Stimulated activated CD8-positive, alpha-beta memory T cell treated with anti-CD3 and anti-CD28 coated beads, Interleukin-4, amount 100 ng/mL, for 4 hours (primary cell): Measurements from ENCODE around the gene MT1A.

Experiments
- DNase-seq, 2 donors: peaks; one replicate each; pipeline ENCODE4 v3.0.0-alpha.2; 2020; ENCODE audit warnings: low read depth in 2 of 2, low spot score in 1 of 2

MT1A gene

GRCh38 chr16:56637814-56638750 is at the start of gene MT1A:
Gene MT1A (plus strand): TSS chr16:56638666. CDS start chr16:56638739, 73 bp downstream.
- no peak for DNase-seq

DNA sequence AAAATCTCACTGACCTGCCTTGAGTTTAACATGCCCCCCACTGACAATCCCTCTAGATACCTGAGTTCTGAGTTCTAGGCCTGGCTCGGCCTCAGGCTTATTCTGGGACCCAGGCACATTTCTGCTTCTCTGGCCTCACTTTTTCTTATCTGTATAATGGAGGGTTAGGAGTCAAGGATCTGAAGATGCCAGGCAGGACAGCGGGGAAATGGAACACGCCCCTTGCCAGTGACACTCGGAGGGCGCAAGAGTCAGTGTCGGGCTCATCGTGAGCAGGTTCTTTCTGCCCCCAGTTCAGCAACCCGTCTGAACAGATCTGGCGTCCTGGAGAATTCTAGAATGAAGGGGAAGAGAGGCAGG is 49.7 kb upstream of the MT1A start:
- DNase-seq = no peak

DNA sequence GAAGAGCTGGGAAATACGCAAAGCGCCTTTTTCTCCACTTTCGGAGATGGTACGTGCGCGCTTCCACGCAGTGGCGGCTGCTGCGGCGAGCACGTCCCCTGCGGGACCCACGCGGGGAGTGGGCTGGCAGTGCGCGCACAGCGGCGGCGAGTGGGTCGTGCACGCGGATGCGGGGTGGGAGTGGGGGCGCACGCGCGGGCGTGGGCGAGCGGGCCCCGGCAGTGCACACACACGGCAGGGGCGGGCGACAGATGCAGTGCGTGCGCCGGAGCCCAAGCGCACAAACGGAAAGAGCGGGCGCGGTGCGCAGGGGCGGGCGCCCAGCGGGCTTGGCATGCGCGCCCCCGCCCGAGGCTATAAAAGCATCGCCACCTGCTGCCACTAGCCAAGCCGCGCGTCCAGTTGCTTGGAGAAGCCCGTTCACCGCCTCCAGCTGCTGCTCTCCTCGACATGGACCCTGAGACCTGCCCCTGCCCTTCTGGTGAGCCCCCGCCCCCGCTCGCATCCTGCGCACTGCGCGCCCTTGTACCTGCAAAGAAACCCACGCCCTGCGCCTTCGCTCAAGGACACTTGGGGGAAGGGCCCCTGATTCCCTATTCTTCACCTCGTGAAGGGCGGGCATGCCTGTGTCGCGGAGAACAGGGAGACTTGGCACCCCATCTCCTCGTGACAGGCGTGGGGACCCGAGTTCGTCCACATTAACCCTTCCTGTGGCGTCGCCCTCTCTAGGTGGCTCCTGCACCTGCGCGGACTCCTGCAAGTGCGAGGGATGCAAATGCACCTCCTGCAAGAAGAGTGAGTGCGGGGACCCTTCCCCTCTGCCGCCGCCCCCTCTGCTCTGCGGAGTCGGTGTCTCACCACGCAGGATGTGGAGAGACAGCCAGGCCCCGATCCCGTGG is 49.1 kb upstream of the MT1A start, which contains the start of gene MT3:
Gene MT3, plus strand, starts transcription at position 388 of the 899 bp plus-strand sequence. Its CDS starts 63 bp downstream, at position 451.
- no peak for DNase-seq

GRCh38 chr16:56591377-56592060 is 46.9 kb upstream of the MT1A start:
- DNase-seq = no peak

DNA sequence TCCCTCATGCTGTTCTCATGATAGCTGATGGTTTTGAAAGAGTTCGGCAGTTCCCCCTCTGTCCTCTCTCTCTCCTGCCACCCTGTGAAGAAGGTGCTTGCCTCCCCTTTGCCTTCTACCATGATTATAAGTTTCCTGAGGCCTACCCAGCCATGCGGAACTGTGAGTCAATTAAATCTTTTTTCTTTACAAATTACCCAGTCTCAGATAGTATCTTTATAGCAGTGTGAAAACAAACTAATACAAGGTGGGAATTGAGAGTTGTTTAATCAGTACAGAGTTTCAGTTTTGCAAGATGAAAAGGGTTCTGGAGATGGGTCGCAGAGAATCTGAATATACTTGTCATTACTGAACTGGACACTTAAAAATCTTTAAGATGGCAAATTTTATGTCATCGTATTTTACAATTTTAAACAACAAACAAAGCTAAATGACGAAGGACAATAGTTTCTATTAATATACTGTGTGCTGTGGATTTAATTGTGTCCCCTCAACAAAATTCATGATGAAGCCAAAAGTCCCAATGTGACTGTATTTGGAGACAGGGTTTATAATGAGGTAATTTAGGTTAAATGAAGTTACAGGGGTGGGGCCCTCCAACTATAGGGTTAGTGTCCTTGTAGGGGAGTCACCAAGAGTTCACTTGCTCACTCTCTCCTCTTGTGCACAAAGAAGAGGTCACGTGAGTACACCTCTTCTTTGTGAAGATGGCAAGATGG is 44.7 kb upstream of the MT1A start:
- DNase-seq = no peak

- DNase-seq = no peak
Observed at GRCh38 chr16:56594292-56594619, 44.2 kb upstream of the MT1A start.

- no peak for DNase-seq
Observed at GRCh38 chr16:56600398-56600999, 38.0 kb upstream of the MT1A start.

- no peak for DNase-seq
Observed at GRCh38 chr16:56601325-56601724, 37.1 kb upstream of the MT1A start.

GRCh38 chr16:56603589-56603988 is 34.9 kb upstream of the MT1A start:
- DNase-seq = no peak

DNA sequence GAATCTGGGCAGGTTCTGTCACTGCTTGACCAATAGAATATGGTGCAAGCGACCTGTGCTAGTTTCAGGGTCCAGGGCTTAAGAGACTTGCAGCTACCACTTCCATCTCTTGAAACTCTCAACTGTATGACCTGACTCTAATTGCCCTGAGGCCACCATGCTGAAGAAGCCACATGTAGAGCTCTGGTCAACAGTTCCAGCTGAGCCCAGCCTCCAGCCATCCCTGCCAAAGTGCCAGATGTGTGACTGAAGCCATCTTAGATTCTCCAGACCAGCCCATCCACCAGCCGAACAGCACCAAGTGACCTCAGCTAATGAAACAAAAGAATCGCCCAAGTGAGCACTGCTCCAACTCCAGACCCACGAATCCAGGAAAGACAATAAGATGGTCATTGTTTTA is 33.5 kb upstream of the MT1A start:
- DNase-seq = no peak

DNA sequence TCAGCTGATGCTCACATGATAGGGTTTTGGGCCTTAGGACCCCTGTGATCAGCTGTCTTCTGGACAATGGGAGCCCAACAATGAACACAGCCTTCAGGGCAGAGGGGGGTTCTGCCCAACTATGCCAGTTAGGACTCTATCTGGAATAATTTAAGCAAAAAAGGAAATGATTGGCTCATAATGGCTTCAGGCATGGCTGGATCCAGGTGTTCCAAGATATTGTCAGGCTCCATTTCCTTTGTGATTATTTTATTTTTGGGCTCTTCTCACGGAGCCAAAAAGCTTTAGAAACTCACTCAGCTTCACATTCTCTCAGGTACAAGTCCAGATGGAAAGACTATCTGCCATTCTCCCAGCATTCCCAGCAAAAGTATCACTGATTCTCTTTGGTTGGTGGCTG is 33.0 kb upstream of the MT1A start:
- DNase-seq = no peak

DNA sequence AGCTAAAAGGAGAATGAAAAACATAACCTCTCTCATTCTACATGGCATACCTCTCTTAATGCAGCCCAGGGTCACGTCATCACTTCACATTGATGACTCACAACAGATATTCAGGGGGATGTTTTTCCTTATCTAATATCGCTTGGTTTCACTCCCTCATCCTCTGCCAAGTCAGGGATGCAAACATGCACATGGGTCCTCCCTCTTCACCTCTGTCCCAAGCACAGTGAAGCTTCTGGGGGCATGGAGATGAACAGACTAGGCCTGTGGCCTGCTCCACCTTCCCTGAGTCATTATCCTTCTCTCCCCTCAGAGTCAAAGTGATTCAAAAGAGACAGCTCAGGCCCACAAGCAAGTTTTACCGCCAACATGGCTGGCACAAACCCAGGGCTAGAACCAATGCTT is 32.4 kb upstream of the MT1A start:
- no peak for DNase-seq

DNA sequence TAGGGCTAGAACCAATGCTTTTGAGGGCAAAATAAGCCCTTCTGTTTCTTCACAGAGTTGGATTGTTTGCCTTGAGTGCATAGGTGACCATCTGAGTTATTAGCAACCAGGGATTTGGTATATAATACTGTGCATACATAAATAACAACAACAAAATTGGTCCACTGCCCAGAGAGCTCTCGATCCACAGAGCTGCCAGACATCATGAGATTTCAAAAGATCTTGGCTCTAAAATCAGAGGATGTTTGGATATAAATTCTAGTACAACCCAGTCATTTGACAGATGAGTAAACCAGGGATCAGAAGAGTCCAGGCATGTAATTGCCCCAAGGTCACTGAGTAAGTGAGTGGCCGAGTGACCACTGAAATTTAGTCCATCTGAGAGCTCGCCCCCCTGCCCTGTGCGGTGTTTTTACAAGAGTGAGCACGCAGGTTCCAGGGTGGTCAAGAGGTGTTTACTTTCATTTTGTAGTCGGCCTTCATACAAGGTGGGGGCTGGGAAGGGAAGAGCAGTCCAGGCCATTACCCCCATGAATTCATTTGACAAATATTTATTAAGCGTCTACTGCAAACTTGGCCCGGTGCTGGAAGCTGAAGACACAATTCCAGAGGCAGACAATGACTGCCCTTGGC is 31.9 kb upstream of the MT1A start:
- no peak for DNase-seq

GRCh38 chr16:56607109-56607618 is 31.3 kb upstream of the MT1A start:
- no peak for DNase-seq

- DNase-seq = no peak
Observed at GRCh38 chr16:56607675-56608042, 30.8 kb upstream of the MT1A start.

DNA sequence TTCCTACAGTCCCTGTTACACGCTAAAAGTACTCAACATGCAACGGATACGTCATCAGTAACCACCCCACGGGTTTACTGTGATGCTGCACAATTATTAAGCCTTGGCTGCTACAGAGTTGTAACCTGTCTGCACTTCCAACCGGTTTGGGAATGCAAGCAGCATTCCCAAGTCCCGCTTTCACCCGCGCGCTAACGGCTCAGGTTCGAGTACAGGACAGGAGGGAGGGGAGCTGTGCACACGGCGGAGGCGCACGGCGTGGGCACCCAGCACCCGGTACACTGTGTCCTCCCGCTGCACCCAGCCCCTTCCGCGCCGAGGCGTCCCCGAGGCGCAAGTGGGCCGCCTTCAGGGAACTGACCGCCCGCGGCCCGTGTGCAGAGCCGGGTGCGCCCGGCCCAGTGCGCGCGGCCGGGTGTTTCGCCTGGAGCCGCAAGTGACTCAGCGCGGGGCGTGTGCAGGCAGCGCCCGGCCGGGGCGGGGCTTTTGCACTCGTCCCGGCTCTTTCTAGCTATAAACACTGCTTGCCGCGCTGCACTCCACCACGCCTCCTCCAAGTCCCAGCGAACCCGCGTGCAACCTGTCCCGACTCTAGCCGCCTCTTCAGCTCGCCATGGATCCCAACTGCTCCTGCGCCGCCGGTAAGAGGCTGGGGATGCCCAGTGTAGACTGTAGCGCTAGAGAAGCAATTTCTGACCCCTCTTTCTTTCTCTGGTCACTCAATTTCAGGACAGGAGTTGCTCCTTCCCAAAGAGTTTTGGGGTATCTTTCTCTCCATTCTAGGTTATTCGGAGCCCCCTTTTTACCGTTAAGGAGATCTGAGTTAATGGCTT is 30.2 kb upstream of the MT1A start, which contains the start of gene MT2A:
Gene MT2A, plus strand, starts transcription at position 542 of the 833 bp plus-strand sequence. Its CDS starts 72 bp downstream, at position 614.
- DNase-seq = peak; percentile 55 to 74

- DNase-seq = no peak
Observed at GRCh38 chr16:56608876-56609462, 29.5 kb upstream of the MT1A start.

DNA sequence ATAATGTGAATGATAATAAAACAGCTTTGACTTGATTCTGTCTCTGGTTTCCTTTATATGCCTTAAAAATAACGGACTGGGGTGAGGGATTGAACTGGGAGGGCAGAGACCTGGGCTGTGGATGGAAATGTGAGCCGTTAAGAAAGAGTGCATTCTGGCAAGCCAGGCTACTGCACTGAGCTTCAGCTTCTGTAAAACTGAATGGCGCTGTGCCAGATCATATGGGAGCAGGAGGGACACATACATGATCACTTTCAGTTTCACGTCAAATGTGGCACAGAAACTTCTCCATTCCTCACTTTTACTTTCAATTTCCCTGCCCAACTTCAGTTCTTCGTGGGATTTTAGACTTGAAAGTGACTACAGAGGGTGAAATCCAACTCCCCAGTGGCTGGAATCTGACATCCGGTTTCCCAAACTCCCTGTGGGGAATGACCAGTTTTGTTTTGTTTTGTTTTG is 29.0 kb upstream of the MT1A start:
- peak; percentile 47 to 48 for DNase-seq
